GM12892 (cell line): Measurements from ENCODE around the gene WWOX.

ENCODE experiments used
- DNase-seq: peaks from one replicate; pipeline ENCODE4 v3.0.0; 2011; ENCODE audit not compliant: insufficient read length
- FAIRE-seq: peaks from 2 replicates; lab custom pipeline; 2011; peaks lifted over from hg19 to GRCh38; lab: Jason Lieb, UNC
- POLR2A ChIP-seq: IDR thresholded peaks from 2 replicates; pipeline ENCODE4 v1.6.1; 2011; ENCODE audit warnings: low read depth, low read length, control low read depth
- POLR2AphosphoS5 ChIP-seq: IDR thresholded peaks from 2 replicates; pipeline ENCODE4 v1.6.1; 2011; ENCODE audit warnings: low read depth, low read length, control low read depth
- TAF1 ChIP-seq: IDR thresholded peaks from 2 replicates; pipeline ENCODE4 v1.6.1; 2011; ENCODE audit warnings: low read depth, mild to moderate bottlenecking, control low read depth, low read length, borderline replicate concordance

WWOX gene

GRCh38 chr16:78900966-78901365, 801.5 kb downstream of the WWOX start:
- FAIRE-seq, result no peak
- TF ChIP-seq TAF1, result no peak
- no peak for TF ChIP-seq POLR2A
- no peak for TF ChIP-seq POLR2AphosphoS5
- no peak for DNase-seq

GRCh38 chr16:78902321-78902720, 802.9 kb downstream of the WWOX start:
- DNase-seq, result no peak
- TF ChIP-seq POLR2A, result no peak
- no peak for TF ChIP-seq POLR2AphosphoS5
- TF ChIP-seq TAF1, result no peak
- no peak for FAIRE-seq

- no peak for TF ChIP-seq POLR2AphosphoS5
- TF ChIP-seq POLR2A, result no peak
- no peak for TF ChIP-seq TAF1
- FAIRE-seq, result no peak
- DNase-seq, result no peak
These were observed 803.8 kb downstream of the WWOX start for GRCh38 chr16:78903237-78903636.

- FAIRE-seq, result no peak
- DNase-seq, result no peak
- TF ChIP-seq POLR2A (no peak), POLR2AphosphoS5 (no peak), TAF1 (no peak)
These were observed 804.4 kb downstream of the WWOX start for GRCh38 chr16:78903843-78904242.

GRCh38 chr16:78906135-78906534, 806.7 kb downstream of the WWOX start:
- TF ChIP-seq POLR2A, result no peak
- no peak for FAIRE-seq
- no peak for DNase-seq

- no peak for TF ChIP-seq POLR2AphosphoS5
- no peak for TF ChIP-seq TAF1
- TF ChIP-seq POLR2A, result no peak
- FAIRE-seq (no peak), DNase-seq (no peak)
These were observed 809.8 kb downstream of the WWOX start for GRCh38 chr16:78909226-78909625.

- FAIRE-seq, result no peak
- TF ChIP-seq POLR2AphosphoS5 (no peak), POLR2A (no peak), TAF1 (no peak)
- no peak for DNase-seq
These were observed 816.4 kb downstream of the WWOX start for GRCh38 chr16:78915811-78916345.

- no peak for DNase-seq
- no peak for FAIRE-seq
- TF ChIP-seq POLR2AphosphoS5 (no peak), TAF1 (no peak), POLR2A (no peak)
These were observed 817.6 kb downstream of the WWOX start for GRCh38 chr16:78916928-78917545.

GRCh38 chr16:78918805-78919305, 819.4 kb downstream of the WWOX start:
- TF ChIP-seq POLR2AphosphoS5, result no peak
- TF ChIP-seq TAF1, result no peak
- no peak for TF ChIP-seq POLR2A
- no peak for FAIRE-seq
- no peak for DNase-seq

- TF ChIP-seq POLR2AphosphoS5 (no peak), TAF1 (no peak), POLR2A (no peak)
- DNase-seq (no peak), FAIRE-seq (no peak)
These were observed 820.4 kb downstream of the WWOX start for GRCh38 chr16:78919852-78920251.

- FAIRE-seq (no peak), DNase-seq (no peak)
- TF ChIP-seq POLR2A (no peak), TAF1 (no peak), POLR2AphosphoS5 (no peak)
These were observed 821.2 kb downstream of the WWOX start for GRCh38 chr16:78920621-78921020.

GRCh38 chr16:78925083-78925767, 825.8 kb downstream of the WWOX start:
- TF ChIP-seq TAF1 (no peak), POLR2AphosphoS5 (no peak)
- no peak for FAIRE-seq
- DNase-seq, result peak; percentile 10

- DNase-seq (no peak), FAIRE-seq (no peak)
- TF ChIP-seq POLR2A, result no peak
These were observed 827.3 kb downstream of the WWOX start for GRCh38 chr16:78926723-78927210.
